Effector memory CD8-positive, alpha-beta T cell (primary cell): ENCODE data around the gene IL6ST.
"Not testable (repeated sequence)": the region's sequence is repeated elsewhere in the genome, so short reads cannot be mapped to it uniquely, and the experiment has no call there.

Experiments used
- ATAC-seq: fragments of 150-1000 bp; cut with Tn5 transposase; replicated peaks from 2 replicates; pipeline ENCODE4 v1.10.0; 2021; ENCODE audit warnings: mild to moderate bottlenecking, moderate library complexity
- DNase-seq, 3 experiments: peaks; one replicate each; pipeline ENCODE4 v3.0.0; 2021
- H3K27ac Mint-ChIP-seq, 2 donors: one replicate each; pipeline ENCODE4 v1.8.0; 2022; ENCODE audit warnings: mild to moderate bottlenecking in 2 of 2, mixed read lengths in 2 of 2, moderate library complexity in 2 of 2
- H3K27me3 Mint-ChIP-seq, 2 donors: one replicate each; pipeline ENCODE4 v1.8.0; 2022; ENCODE audit warnings: mixed read lengths in 2 of 2
- H3K36me3 Mint-ChIP-seq: one replicate; pipeline ENCODE4 v1.8.0; 2022; ENCODE audit warnings: mild to moderate bottlenecking, moderate library complexity, mixed read lengths; ENCODE audit not compliant: insufficient read depth
- H3K4me1 Mint-ChIP-seq, 2 donors: one replicate each; pipeline ENCODE4 v1.8.0; 2022; ENCODE audit warnings: low read depth in 2 of 2, mixed read lengths in 2 of 2
- H3K4me3 Mint-ChIP-seq, 2 donors: one replicate each; pipeline ENCODE4 v1.8.0; 2022; ENCODE audit warnings: mild to moderate bottlenecking in 2 of 2, mixed read lengths in 2 of 2, moderate library complexity in 2 of 2
- H3K9me3 Mint-ChIP-seq, 2 donors: one replicate each; pipeline ENCODE4 v1.8.0; 2022; ENCODE audit warnings: mixed read lengths in 2 of 2

The IL6ST gene

DNA sequence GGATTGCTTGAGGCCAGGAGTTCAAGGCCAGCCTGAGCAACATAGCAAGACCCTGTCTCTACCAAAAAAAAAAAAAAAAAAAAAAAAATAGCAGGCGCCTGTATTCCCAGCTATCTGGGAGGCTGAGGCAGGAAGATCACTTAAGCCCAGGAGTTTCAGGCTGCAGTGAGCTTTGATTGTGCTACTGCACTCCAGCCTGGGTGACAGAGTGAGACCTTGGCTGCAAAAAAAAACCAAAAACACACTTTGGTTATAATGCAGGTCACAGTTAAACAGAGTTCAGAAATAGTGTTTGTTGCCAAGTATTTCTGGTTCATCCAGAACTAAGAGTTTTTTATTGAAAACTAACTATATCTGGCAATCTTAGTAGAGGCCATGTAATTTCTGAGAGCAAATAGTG, 24.1 kb upstream of the IL6ST start:
- H3K27ac Mint-ChIP-seq = no peak overlapping the region
- H3K36me3 Mint-ChIP-seq = no peaks in the 10 kb centered on the region
- no peaks in the 10 kb centered on the region for H3K4me1 Mint-ChIP-seq
- H3K9me3 Mint-ChIP-seq = no peaks in the 10 kb centered on the region
- H3K4me3 Mint-ChIP-seq = no peak overlapping the region
- ATAC-seq (no peak), DNase-seq (no peak)
- H3K27me3 Mint-ChIP-seq = no peaks in the 10 kb centered on the region

DNA sequence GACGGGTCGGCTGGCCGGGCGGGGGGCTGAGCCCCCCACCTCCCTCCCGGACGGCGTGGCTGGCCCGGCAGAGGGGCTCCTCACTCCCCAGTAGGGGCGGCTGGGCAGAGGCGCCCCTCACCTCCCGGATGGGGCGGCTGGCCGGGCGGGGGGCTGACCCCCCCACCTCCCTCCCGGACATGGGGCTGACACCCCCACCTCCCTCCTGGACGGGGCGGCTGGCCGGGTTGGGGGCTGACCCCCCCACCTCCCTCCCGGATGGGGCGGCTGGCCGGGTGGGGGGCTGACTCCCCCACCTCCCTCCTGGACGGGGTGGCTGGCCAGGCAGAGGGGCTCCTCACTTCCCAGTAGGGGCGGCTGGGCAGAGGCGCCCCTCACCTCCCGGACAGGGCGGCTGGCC, 19.9 kb upstream of the IL6ST start:
- not testable (repeated sequence) for DNase-seq, H3K27me3 Mint-ChIP-seq, H3K4me3 Mint-ChIP-seq, H3K27ac Mint-ChIP-seq, H3K36me3 Mint-ChIP-seq, ATAC-seq, H3K9me3 Mint-ChIP-seq
- H3K4me1 Mint-ChIP-seq = peaks cover 12 to 13% of the 10 kb centered on the region in 2 donors

DNA sequence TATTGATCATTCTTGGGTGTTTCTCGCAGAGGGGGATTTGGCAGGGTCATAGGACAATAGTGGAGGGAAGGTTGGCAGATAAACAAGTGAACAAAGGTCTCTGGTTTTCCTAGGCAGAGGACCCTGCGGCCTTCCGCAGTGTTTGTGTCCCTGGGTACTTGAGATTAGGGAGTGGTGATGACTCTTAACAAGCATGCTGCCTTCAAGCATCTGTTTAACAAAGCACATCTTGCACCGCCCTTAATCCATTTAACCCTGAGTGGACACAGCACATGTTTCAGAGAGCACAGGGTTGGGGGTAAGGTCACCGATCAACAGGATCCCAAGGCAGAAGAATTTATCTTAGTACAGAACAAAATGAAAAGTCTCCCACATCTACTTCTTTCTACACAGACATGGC, 19.2 kb upstream of the IL6ST start:
- ATAC-seq, H3K36me3 Mint-ChIP-seq, H3K27ac Mint-ChIP-seq, H3K9me3 Mint-ChIP-seq, DNase-seq, H3K4me3 Mint-ChIP-seq, H3K27me3 Mint-ChIP-seq: not testable (repeated sequence)
- H3K4me1 Mint-ChIP-seq = peaks cover 12 to 13% of the 10 kb centered on the region in 2 donors

DNA sequence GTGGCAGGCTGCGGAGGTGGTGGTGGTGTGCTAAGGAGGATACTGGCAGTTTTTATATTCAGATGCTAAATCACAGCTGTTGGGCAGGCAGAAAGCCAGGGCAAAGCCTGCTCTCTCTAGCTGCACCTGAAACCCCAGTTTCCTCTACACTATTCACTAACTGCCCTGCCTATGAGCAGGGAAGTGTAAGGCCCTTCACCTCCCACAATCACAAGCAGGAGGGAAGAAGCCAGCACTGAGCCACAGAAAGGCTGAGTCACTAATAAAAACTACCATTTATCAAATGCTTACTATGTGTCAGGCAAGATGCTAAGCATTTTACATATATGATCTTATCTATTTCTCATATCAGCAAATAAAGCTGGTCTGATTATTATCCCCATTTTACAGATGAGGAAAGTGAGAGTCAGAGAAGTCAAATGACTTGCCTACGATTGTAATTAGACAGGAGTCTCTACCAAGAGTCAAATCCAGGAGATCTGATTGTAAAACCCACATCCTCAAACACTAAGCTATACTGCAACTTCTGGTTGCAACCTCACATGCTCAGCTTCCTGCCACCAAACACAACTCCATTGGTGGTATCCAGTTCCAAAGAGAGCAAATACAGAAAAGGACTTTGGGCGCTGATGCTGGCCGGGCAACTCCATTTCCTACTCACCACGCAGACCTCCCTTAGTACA, 17.7 kb upstream of the IL6ST start:
- Mint-ChIP-seq H3K9me3 (no peaks in the 10 kb centered on the region), H3K4me1 (peaks cover 12 to 13% of the 10 kb centered on the region in 2 donors), H3K27ac (peak overlapping the region; percentile 5 to 17), H3K4me3 (no peak overlapping the region), H3K27me3 (no peaks in the 10 kb centered on the region), H3K36me3 (no peaks in the 10 kb centered on the region)
- ATAC-seq (peak; percentile 88), DNase-seq (no peak)

DNA sequence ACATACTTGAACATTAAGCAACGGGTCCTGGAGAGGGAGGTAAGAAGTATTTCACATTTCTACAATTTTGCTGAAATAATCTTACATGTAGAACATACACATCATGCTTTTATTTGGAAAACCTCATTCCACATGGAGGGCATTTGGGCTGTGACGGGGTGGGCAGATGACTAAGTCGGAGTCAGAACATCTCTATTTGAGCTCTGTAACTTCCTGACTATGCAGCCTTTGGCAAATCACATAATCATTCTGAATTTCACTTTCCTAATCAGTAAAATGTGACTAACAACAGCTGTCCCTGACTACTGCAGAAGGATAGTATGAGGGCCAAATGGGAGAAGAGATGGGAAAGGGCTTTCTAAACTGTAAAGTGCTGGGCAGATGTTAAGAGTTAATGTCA, 17.1 kb upstream of the IL6ST start:
- ATAC-seq = peak; percentile 12
- H3K27me3 Mint-ChIP-seq = no peaks in the 10 kb centered on the region
- no peak overlapping the region for H3K4me3 Mint-ChIP-seq
- H3K4me1 Mint-ChIP-seq = peaks cover 12 to 13% of the 10 kb centered on the region in 2 donors
- H3K9me3 Mint-ChIP-seq = no peaks in the 10 kb centered on the region
- no peak for DNase-seq
- peak overlapping the region; percentile 5 to 17 for H3K27ac Mint-ChIP-seq
- no peaks in the 10 kb centered on the region for H3K36me3 Mint-ChIP-seq

DNA sequence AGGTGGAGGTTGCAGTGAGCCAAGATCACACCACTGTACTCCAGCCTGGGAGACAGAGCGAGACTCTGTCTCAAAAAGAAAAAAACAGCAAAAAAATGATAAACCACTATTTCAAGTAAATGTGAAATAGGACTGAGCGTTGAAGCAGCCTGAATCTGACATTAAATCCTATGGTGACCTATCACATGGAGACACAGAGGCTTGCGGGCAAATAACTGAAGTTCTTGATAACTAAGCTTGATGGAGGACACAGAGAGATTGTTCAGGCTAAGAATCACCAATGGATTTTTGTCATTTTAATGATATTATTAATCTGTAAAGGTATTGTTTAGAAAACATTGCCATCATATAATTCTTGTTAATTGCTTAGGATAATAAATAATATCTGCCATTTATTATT, 15.7 kb upstream of the IL6ST start:
- DNase-seq (no peak), ATAC-seq (no peak)
- no peak overlapping the region for H3K4me3 Mint-ChIP-seq
- H3K4me1 Mint-ChIP-seq = peaks cover 12 to 13% of the 10 kb centered on the region in 2 donors
- H3K27ac Mint-ChIP-seq = no peak overlapping the region
- H3K36me3 Mint-ChIP-seq = no peaks in the 10 kb centered on the region
- H3K9me3 Mint-ChIP-seq = no peaks in the 10 kb centered on the region
- no peaks in the 10 kb centered on the region for H3K27me3 Mint-ChIP-seq

DNA sequence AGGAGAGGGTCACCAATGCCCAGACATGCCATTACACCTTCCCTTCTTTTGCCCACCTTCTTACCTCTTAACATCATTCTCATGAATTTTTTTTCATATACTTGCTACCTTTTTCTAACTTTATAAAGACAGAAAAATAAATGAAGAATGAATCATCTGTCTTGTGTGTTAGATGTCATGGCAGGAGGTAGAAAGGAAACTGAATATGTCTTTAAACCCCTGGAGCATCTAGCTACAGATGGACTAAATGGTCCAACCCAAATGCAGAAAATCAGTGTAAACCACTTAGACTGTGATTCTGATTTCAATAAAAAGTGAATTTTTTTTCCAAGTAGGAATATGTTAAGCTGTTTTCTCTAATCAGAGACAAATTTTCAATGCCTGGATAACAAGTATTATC, 11.8 kb upstream of the IL6ST start:
- DNase-seq (no peak), ATAC-seq (no peak)
- Mint-ChIP-seq H3K36me3 (no peaks in the 10 kb centered on the region), H3K27me3 (no peaks in the 10 kb centered on the region), H3K4me1 (no peaks in the 10 kb centered on the region), H3K27ac (no peak overlapping the region), H3K9me3 (no peaks in the 10 kb centered on the region), H3K4me3 (no peak overlapping the region)

DNA sequence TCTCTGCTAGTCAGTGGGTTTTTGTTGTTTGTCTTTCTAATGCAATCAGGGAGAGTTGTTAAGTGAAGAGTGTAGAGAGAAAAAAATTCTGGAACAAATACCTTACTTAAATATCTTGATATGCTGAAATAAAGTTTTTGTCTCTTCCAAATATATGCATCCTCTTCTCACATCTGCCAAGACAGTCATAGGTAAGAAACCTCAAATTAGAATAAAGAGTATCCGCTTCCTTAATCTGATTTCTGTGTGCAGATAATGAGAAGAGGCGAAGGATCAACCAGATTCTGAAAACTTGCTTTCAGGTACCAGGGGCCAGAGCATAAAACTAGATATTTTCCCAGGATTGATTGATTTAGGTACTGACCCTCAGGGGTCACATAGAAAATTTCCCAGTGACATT, 11.3 kb upstream of the IL6ST start:
- H3K4me1 Mint-ChIP-seq = no peaks in the 10 kb centered on the region
- H3K4me3 Mint-ChIP-seq = no peak overlapping the region
- DNase-seq = no peak

DNA sequence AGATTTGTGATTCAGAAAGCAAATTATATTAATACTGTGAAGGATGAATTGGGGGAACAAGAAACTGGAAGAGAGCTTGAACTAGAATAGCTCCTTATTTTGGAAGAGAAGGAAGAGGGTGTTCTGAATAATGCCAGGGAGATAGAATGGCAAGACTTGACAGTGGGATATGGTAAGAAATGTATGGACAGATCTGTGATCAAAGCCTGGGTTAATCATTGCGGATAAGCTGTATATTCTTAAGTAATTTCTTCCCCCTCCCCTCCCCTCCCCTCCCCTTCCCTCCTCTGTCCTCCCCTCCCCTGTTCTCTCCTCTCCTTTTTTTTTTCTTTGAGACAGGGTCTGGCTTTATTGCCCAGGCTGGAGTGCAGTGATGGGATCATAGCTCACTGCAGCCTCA, 10.1 kb upstream of the IL6ST start:
- no peaks in the 10 kb centered on the region for H3K9me3 Mint-ChIP-seq
- H3K36me3 Mint-ChIP-seq = no peaks in the 10 kb centered on the region
- no peak overlapping the region for H3K27ac Mint-ChIP-seq
- no peak for ATAC-seq
- DNase-seq = no peak
- no peaks in the 10 kb centered on the region for H3K27me3 Mint-ChIP-seq
- H3K4me1 Mint-ChIP-seq = no peaks in the 10 kb centered on the region
- H3K4me3 Mint-ChIP-seq = no peak overlapping the region

More for the DNA sequence above, 11.3 kb upstream of the IL6ST start:
- H3K9me3 Mint-ChIP-seq = no peaks in the 10 kb centered on the region
- no peak overlapping the region for H3K27ac Mint-ChIP-seq
- ATAC-seq = no peak
- H3K36me3 Mint-ChIP-seq = no peaks in the 10 kb centered on the region
- no peaks in the 10 kb centered on the region for H3K27me3 Mint-ChIP-seq

DNA sequence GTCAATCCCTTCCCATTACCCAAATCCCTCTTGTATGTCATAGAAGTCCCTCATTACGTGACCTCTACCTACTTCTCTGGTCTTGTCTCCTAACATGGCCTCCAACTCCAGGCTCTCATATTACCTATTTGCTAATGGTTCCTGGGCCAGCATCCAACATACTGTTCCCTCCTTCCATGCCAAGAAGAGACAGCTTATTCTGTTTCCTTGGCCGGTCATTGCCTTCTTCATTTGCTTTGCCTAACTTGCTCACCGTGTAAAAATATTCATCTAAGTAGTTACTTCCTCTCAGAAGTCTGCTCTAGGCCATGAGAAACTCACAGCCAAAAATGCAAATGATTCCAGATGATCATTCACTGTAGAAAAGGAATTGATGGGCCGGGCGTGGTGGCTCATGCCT, 8.9 kb upstream of the IL6ST start:
- ATAC-seq (no peak), DNase-seq (no peak)
- H3K36me3 Mint-ChIP-seq = no peaks in the 10 kb centered on the region
- no peaks in the 10 kb centered on the region for H3K9me3 Mint-ChIP-seq
- H3K27me3 Mint-ChIP-seq = no peaks in the 10 kb centered on the region
- H3K4me1 Mint-ChIP-seq = no peaks in the 10 kb centered on the region
- no peak overlapping the region for H3K27ac Mint-ChIP-seq
- H3K4me3 Mint-ChIP-seq = no peak overlapping the region

DNA sequence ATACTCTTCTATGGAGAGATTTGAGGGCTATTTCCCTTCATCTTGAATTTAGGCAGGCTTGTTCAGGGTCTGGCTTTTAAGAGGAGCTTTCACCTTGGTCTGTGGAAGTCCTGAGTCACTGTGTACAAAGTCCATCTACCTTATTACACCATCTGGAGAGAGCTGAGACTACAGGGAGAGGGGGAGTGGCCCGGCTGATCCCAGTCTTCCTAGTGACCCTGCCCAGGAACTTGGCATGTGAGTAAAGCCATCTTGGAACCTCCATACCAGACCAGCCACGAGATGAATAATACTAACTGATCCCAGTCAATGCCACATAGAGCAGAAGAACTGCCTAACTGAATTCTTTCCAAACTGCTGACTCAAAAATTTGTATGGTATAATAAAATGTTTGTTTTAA, 8.4 kb upstream of the IL6ST start:
- no peaks in the 10 kb centered on the region for H3K9me3 Mint-ChIP-seq
- DNase-seq (no peak), ATAC-seq (no peak)
- H3K4me3 Mint-ChIP-seq = no peak overlapping the region
- no peaks in the 10 kb centered on the region for H3K4me1 Mint-ChIP-seq
- no peaks in the 10 kb centered on the region for H3K27me3 Mint-ChIP-seq
- H3K36me3 Mint-ChIP-seq = no peaks in the 10 kb centered on the region
- H3K27ac Mint-ChIP-seq = no peak overlapping the region

DNA sequence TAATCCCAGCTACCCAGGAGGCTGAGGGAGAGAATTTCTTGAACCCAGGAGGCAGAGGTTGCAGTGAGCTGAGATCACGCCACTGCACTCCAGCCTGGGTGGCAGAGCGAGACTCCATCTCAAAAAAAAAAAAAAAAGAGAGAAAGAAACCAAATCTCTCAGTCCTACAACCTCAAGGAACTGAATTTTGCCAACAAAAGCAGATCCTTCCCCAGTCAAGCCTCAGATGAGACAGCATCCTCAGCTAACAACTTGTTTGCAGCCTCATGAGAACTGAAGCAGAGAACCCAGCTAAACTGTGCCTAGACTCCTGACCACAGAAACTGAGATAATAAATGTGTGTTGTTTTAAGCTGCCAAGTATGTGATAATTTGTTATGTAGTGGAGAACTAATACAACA, 7.5 kb upstream of the IL6ST start:
- H3K27ac Mint-ChIP-seq = no peak overlapping the region

DNA sequence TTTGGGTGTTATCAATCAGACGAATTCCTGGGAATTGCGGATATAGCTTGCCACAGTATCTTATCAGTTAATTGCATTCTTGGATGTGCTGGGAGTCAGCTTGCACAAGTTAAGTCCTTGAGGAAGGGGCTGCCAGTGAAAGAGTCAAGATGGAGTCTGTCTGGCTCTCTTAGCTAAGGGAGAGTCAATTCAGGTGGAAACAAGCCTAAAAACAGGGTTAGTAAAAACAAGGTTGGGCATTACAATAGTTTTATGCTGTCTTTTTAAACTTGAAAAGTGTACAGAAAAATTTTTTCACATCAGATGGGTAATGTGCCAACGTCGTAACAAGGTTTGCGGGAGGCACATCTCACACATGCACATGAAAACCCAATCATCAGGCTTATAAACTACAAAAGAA, 5.5 kb upstream of the IL6ST start:
- H3K36me3 Mint-ChIP-seq, H3K9me3 Mint-ChIP-seq, H3K4me1 Mint-ChIP-seq, DNase-seq, ATAC-seq, H3K27me3 Mint-ChIP-seq, H3K27ac Mint-ChIP-seq, H3K4me3 Mint-ChIP-seq: not testable (repeated sequence)

More for the DNA sequence above, 7.5 kb upstream of the IL6ST start:
- no peaks in the 10 kb centered on the region for H3K36me3 Mint-ChIP-seq
- H3K4me3 Mint-ChIP-seq = no peak overlapping the region
- ATAC-seq (no peak), DNase-seq (no peak)
- no peaks in the 10 kb centered on the region for H3K9me3 Mint-ChIP-seq
- H3K4me1 Mint-ChIP-seq = no peaks in the 10 kb centered on the region
- no peaks in the 10 kb centered on the region for H3K27me3 Mint-ChIP-seq

DNA sequence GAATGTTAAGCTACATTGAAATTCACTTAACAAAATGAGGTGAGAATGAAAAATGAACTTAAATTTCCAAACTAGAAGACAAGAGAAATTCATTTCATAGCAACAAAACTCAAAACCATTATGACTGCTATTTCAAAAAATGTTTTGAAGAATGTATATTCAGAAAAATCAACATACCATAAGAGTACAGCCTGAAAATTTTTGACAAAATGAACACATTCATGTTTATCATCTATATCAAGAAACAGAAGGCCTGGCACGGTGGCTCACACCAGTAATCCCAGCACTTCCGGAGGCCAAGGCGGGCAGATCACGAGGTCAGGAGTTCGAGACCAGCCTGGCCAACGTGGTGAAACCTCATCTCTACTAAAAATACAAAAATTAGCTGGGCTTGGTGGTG, 4.2 kb upstream of the IL6ST start:
- peaks cover 5% of the 10 kb centered on the region for H3K36me3 Mint-ChIP-seq
- ATAC-seq (no peak), DNase-seq (no peak)
- no peak overlapping the region for H3K27ac Mint-ChIP-seq
- no peaks in the 10 kb centered on the region for H3K27me3 Mint-ChIP-seq
- no peaks in the 10 kb centered on the region for H3K9me3 Mint-ChIP-seq
- no peak overlapping the region for H3K4me3 Mint-ChIP-seq
- peaks cover 3 to 7% of the 10 kb centered on the region in 2 donors for H3K4me1 Mint-ChIP-seq
